ENCODE data around the gene MX2. TPM values are rescaled to one million over a fixed set of nuclear protein-coding genes. Genes with fewer than 3 reads are reported as not detected.

The MX2 gene
- total and polyA plus RNA-seq, 2 donors (not counting 3 experiments of a cell fraction or from before 2014, with no cell fraction given), result 0.01 TPM; not detected in 1

DNA sequence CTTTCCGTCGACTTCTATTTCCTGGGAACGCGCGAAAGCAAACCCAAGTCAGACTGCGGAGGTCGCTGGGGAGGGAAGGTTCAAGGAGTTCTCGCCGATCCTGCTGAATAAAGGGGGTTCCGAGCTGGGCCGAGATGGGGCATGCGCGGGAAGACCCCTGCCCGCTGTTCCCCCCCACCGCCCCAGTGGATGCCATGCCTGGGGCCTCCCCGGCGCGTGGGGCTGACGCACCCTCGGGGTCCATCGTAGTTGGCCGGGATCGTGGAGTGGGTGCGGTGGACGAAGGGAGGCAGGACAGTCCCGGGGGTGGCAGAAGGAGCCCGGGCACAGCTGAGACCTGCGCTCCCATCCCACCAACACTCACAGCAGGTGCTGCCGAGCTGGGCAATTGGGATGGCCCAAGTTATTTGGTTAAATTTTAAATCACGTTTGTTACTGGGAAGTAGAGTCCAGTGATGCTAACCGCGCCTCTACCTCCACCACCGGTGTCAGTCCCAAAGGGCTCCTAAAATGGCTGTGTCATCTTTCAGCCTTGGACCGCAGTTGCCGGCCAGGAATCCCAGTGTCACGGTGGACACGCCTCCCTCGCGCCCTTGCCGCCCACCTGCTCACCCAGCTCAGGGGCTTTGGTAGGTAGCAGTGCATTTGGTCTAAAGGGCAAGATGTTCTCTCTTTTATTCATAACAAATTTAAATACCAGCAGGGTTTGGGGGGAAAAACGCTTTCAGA, 65.0 kb downstream of the MX2 start:
- Histone ChIP-seq H2AFZ (ENCODE audit: low read depth, low read length) (peak overlapping the region; percentile 90), H3K9me1 (replicated peaks; ENCODE audit: control insufficient read depth, extremely low read depth, insufficient read depth, low read length) (no peaks in the 10 kb centered on the region), H3K4me2 (ENCODE audit: insufficient read depth, low read length) (peak overlapping the region; percentile 30), H3K4me3 (replicated peaks in 1 of 3; ENCODE audit: insufficient read depth in 1 of 3, low read depth in 1 of 3, low read length in 3 of 3) (peak overlapping the region; percentile 15 to 51 (median 46)), H4K20me1 (replicated peaks; ENCODE audit: control insufficient read depth, extremely low read depth, insufficient read depth, low read length) (no peaks in the 10 kb centered on the region), H3K9ac (replicated peaks; ENCODE audit: extremely low read depth, insufficient read depth, low read length) (no peak overlapping the region), H3K4me1 (ENCODE audit: control insufficient read depth, extremely low read depth, insufficient read depth, low read length) (peaks cover 6% of the 10 kb centered on the region), H3K36me3 (ENCODE audit: control insufficient read depth in 2 of 2, extremely low read depth in 1 of 2, insufficient read depth in 2 of 2, low read length in 2 of 2) (no peaks in the 10 kb centered on the region), H3K27me3 (ENCODE audit: control insufficient read depth in 2 of 2, insufficient read depth in 2 of 2, low read length in 2 of 2) (peaks cover 7 to 11% of the 10 kb centered on the region in 2 experiments), H3K9me3 (replicated peaks; ENCODE audit: control insufficient read depth, insufficient read depth, low read length) (no peaks in the 10 kb centered on the region), H3K79me2 (ENCODE audit: control insufficient read depth, insufficient read depth, low read length) (no peaks in the 10 kb centered on the region), H3K27ac (ENCODE audit: insufficient read depth, low read depth, low read length) (no peak overlapping the region)
- BruUV-seq (replicated peaks), result no TSS peak
- TF ChIP-seq CTCF (IDR thresholded peaks at IDR 0.05; ENCODE audit: extremely low read depth in 1 of 2, insufficient read depth in 1 of 2, low read depth in 1 of 2, low read length in 2 of 2) (no peak), JUN (IDR thresholded peaks at IDR 0.05; ENCODE audit: borderline replicate concordance, insufficient read depth, insufficient read length, low read depth) (no peak), POLR2A (IDR thresholded peaks at IDR 0.05; ENCODE audit: low read depth, low read length) (no peak)
- dilution Hi-C loops (cut with MboI; ENCODE audit: extremely low pct_ligation_motif_present, low sequenced_read_pairs) (no loop called here), intact Hi-C loops (cut with micrococcal nuclease) (no loop called here)
- no peak for FAIRE-seq
- DNase-seq (ENCODE audit: low read depth, low spot score), result no peak
- POLR2A ChIA-PET, result no interaction called here
- CTCF ChIA-PET, result interaction anchor here (1.0 kb wide), 1 partner anchor 144 kb away, joined by 3 read pairs; no protein-coding TSS in a partner anchor

DNA sequence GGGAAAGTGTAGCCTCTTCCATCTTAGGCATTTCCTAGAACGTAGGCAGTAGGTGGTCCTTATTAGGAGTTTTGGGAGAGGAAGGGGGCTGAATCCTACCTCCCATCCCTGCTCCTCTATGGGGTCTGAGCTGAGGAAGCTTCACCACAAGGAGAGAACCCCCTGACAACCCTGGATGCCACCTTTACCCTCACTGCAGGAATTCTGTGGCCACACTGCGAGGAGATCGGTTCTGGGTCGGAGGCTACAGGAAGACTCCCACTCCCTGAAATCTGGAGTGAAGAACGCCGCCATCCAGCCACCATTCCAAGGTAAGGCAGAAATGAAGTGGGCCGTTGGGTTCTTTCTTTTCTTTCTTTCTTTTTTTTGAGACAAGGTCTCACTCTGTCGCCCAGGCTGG, 65.7 kb downstream of the MX2 start:
- Histone ChIP-seq H3K36me3 (ENCODE audit: control insufficient read depth in 2 of 2, extremely low read depth in 1 of 2, insufficient read depth in 2 of 2, low read length in 2 of 2) (no peaks in the 10 kb centered on the region), H2AFZ (ENCODE audit: low read depth, low read length) (no peak overlapping the region), H3K9me1 (replicated peaks; ENCODE audit: control insufficient read depth, extremely low read depth, insufficient read depth, low read length) (no peaks in the 10 kb centered on the region), H3K27me3 (ENCODE audit: control insufficient read depth in 2 of 2, insufficient read depth in 2 of 2, low read length in 2 of 2) (peaks cover 7 to 11% of the 10 kb centered on the region in 2 experiments), H3K4me2 (ENCODE audit: insufficient read depth, low read length) (no peak overlapping the region), H3K9ac (replicated peaks; ENCODE audit: extremely low read depth, insufficient read depth, low read length) (no peak overlapping the region), H3K9me3 (replicated peaks; ENCODE audit: control insufficient read depth, insufficient read depth, low read length) (no peaks in the 10 kb centered on the region), H3K4me1 (ENCODE audit: control insufficient read depth, extremely low read depth, insufficient read depth, low read length) (peaks cover 6% of the 10 kb centered on the region), H3K79me2 (ENCODE audit: control insufficient read depth, insufficient read depth, low read length) (no peaks in the 10 kb centered on the region), H3K4me3 (replicated peaks in 1 of 3; ENCODE audit: insufficient read depth in 1 of 3, low read depth in 1 of 3, low read length in 3 of 3) (no peak overlapping the region), H4K20me1 (replicated peaks; ENCODE audit: control insufficient read depth, extremely low read depth, insufficient read depth, low read length) (no peaks in the 10 kb centered on the region), H3K27ac (ENCODE audit: insufficient read depth, low read depth, low read length) (no peak overlapping the region)
- ChIA-PET CTCF (no interaction called here), POLR2A (no interaction called here)
- FAIRE-seq (no peak), DNase-seq (ENCODE audit: low read depth, low spot score) (no peak)
- intact Hi-C loops (cut with micrococcal nuclease), result no loop called here
- dilution Hi-C loops (cut with MboI; ENCODE audit: extremely low pct_ligation_motif_present, low sequenced_read_pairs), result no loop called here
- no TSS peak for BruUV-seq (replicated peaks)
- TF ChIP-seq POLR2AphosphoS5 (IDR thresholded peaks at IDR 0.05; ENCODE audit: insufficient read depth, low read depth, low read length) (no peak), POLR2A (IDR thresholded peaks at IDR 0.05; ENCODE audit: low read depth, low read length) (no peak), GATA2 (IDR thresholded peaks at IDR 0.05; ENCODE audit: insufficient read depth, insufficient read length, low read depth, low read length) (no peak), FOS (IDR thresholded peaks at IDR 0.05; ENCODE audit: borderline replicate concordance, insufficient read depth, low read length) (no peak), MYC (IDR thresholded peaks at IDR 0.05; ENCODE audit: low read depth, low read length) (no peak), EZH2 (IDR thresholded peaks at IDR 0.05; ENCODE audit: borderline replicate concordance, low read depth, low read length, severe bottlenecking) (no peak), CTCF (IDR thresholded peaks at IDR 0.05; ENCODE audit: extremely low read depth in 1 of 2, insufficient read depth in 1 of 2, low read depth in 1 of 2, low read length in 2 of 2) (no peak)
- TF ChIP-seq, protein P1, sequence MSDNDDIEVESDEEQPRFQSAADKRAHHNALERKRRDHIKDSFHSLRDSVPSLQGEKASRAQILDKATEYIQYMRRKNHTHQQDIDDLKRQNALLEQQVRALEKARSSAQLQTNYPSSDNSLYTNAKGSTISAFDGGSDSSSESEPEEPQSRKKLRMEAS (IDR thresholded peaks at IDR 0.05; ENCODE audit: insufficient read depth, insufficient read length), result no peak

All from endothelial cell of umbilical vein (primary cell).